ENCODE data around the gene KRTAP10-6.

Gene KRTAP10-6

GRCh38 chr21:44636209-44637017 lies 44.1 kb upstream of the KRTAP10-6 start:
- no peak overlapping the region for H3K4me3 ChIP-seq (ENCODE audit: insufficient read depth in 1 of 2, low read depth in 1 of 2, low read length in 2 of 2)
- H3K4me2 ChIP-seq (ENCODE audit: low read length, poor library complexity, severe bottlenecking) = no peak overlapping the region
- H3K9me3 ChIP-seq (ENCODE audit: control insufficient read depth, low read length) = peaks cover 34% of the 10 kb centered on the region
- no peak overlapping the region for H2AK5ac ChIP-seq (ENCODE audit: low read length, severe bottlenecking)
- WGBS = 78% methylated on average over 14 of the region's 15 CpGs
- no peak overlapping the region for H2BK5ac ChIP-seq (ENCODE audit: low read depth, low read length, poor library complexity, severe bottlenecking)
- H3K14ac ChIP-seq (ENCODE audit: low read length in 2 of 2) = no peak overlapping the region
- no peak overlapping the region for H3K18ac ChIP-seq (ENCODE audit: low read depth in 1 of 2, low read length in 2 of 2)
- no peak overlapping the region for H3K9ac ChIP-seq (ENCODE audit: low read length)
- no peaks in the 10 kb centered on the region for H3K36me3 ChIP-seq (ENCODE audit: control insufficient read depth in 1 of 2, insufficient read depth in 2 of 2, low read depth in 1 of 2, low read length in 2 of 2)
- no peak overlapping the region for H3K4ac ChIP-seq (ENCODE audit: low read depth in 1 of 2, low read length in 2 of 2)
- DNase-seq = no peak
- peaks cover 0 to 14% of the 10 kb centered on the region in 2 experiments for H3K27me3 ChIP-seq (ENCODE audit: control insufficient read depth in 1 of 2, insufficient read depth in 1 of 2, low read length in 2 of 2)
- no peak overlapping the region for H2BK12ac ChIP-seq (ENCODE audit: low read length in 2 of 2)
- no peak overlapping the region for H4K8ac ChIP-seq (ENCODE audit: low read length)
- no peak overlapping the region for H3K27ac ChIP-seq (ENCODE audit: low read length, poor library complexity, severe bottlenecking)
- H4K91ac ChIP-seq (ENCODE audit: low read length) = no peak overlapping the region
- H3K4me1 ChIP-seq (ENCODE audit: control insufficient read depth, insufficient read depth, low read depth, low read length) = no peaks in the 10 kb centered on the region
- H2BK15ac ChIP-seq (ENCODE audit: low read depth, poor library complexity, severe bottlenecking) = no peak overlapping the region
- H2BK120ac ChIP-seq (ENCODE audit: low read depth, low read length) = no peak overlapping the region
- no peaks in the 10 kb centered on the region for H3K79me1 ChIP-seq (replicated peaks; ENCODE audit: low read length, poor library complexity, severe bottlenecking)
- no peak overlapping the region for H3K23ac ChIP-seq (ENCODE audit: low read length in 2 of 2)
- no peak overlapping the region for H2AFZ ChIP-seq (ENCODE audit: low read depth, low read length)

- Histone ChIP-seq H2AFZ (ENCODE audit: low read depth, low read length) (no peak overlapping the region), H2BK12ac (ENCODE audit: low read length in 2 of 2) (no peak overlapping the region), H3K14ac (ENCODE audit: low read length in 2 of 2) (no peak overlapping the region), H3K4ac (ENCODE audit: low read depth in 1 of 2, low read length in 2 of 2) (no peak overlapping the region), H3K36me3 (ENCODE audit: control insufficient read depth in 1 of 2, insufficient read depth in 2 of 2, low read depth in 1 of 2, low read length in 2 of 2) (no peaks in the 10 kb centered on the region), H2BK5ac (ENCODE audit: low read depth, low read length, poor library complexity, severe bottlenecking) (no peak overlapping the region), H3K27me3 (ENCODE audit: control insufficient read depth in 1 of 2, insufficient read depth in 1 of 2, low read length in 2 of 2) (peaks cover 0 to 8% of the 10 kb centered on the region in 2 experiments), H2BK15ac (ENCODE audit: low read depth, poor library complexity, severe bottlenecking) (no peak overlapping the region), H3K9me3 (ENCODE audit: control insufficient read depth, low read length) (peaks cover 28% of the 10 kb centered on the region), H3K9ac (ENCODE audit: low read length) (no peak overlapping the region), H3K18ac (ENCODE audit: low read depth in 1 of 2, low read length in 2 of 2) (no peak overlapping the region), H2BK120ac (ENCODE audit: low read depth, low read length) (no peak overlapping the region), H3K4me2 (ENCODE audit: low read length, poor library complexity, severe bottlenecking) (no peak overlapping the region), H4K91ac (ENCODE audit: low read length) (no peak overlapping the region), H4K8ac (ENCODE audit: low read length) (no peak overlapping the region), H3K4me3 (ENCODE audit: insufficient read depth in 1 of 2, low read depth in 1 of 2, low read length in 2 of 2) (no peak overlapping the region), H2AK5ac (ENCODE audit: low read length, severe bottlenecking) (no peak overlapping the region), H3K23ac (ENCODE audit: low read length in 2 of 2) (no peak overlapping the region), H3K4me1 (ENCODE audit: control insufficient read depth, insufficient read depth, low read depth, low read length) (no peaks in the 10 kb centered on the region), H3K27ac (ENCODE audit: low read length, poor library complexity, severe bottlenecking) (no peak overlapping the region), H3K79me1 (replicated peaks; ENCODE audit: low read length, poor library complexity, severe bottlenecking) (no peaks in the 10 kb centered on the region)
- no peak for DNase-seq
- no CpG with 5 or more reads among the region's 1 CpG for WGBS
Observed at GRCh38 chr21:44632067-44632466, 39.8 kb upstream of the KRTAP10-6 start.

DNA sequence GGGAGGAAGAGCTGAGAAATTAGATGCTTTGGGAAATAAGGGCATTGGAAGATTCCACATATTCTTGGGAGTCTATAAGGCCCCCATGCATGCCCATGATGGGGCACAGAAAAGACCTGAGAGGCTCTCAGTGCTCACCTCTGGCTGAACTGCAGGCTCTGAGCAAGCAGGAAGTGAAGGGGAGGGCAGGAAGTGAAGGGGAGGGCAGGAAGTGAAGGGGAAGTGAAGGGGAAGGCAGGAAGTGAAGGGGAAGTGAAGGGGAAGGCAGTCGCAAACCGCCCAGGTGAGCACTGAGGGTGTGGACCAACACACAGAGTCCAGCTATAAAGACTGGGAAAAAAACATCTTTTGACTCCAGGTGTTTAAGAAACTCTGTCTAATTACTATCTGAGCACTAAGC lies 38.1 kb upstream of the KRTAP10-6 start:
- no peaks in the 10 kb centered on the region for H3K4me1 ChIP-seq (ENCODE audit: control insufficient read depth, insufficient read depth, low read depth, low read length)
- no peak overlapping the region for H2AK5ac ChIP-seq (ENCODE audit: low read length, severe bottlenecking)
- H3K4me2 ChIP-seq (ENCODE audit: low read length, poor library complexity, severe bottlenecking) = no peak overlapping the region
- H4K91ac ChIP-seq (ENCODE audit: low read length) = no peak overlapping the region
- H2BK12ac ChIP-seq (ENCODE audit: low read length in 2 of 2) = no peak overlapping the region
- no peak overlapping the region for H3K4me3 ChIP-seq (ENCODE audit: insufficient read depth in 1 of 2, low read depth in 1 of 2, low read length in 2 of 2)
- H3K14ac ChIP-seq (ENCODE audit: low read length in 2 of 2) = no peak overlapping the region
- H3K4ac ChIP-seq (ENCODE audit: low read depth in 1 of 2, low read length in 2 of 2) = no peak overlapping the region
- no peaks in the 10 kb centered on the region for H3K79me1 ChIP-seq (replicated peaks; ENCODE audit: low read length, poor library complexity, severe bottlenecking)
- H3K23ac ChIP-seq (ENCODE audit: low read length in 2 of 2) = no peak overlapping the region
- no peak overlapping the region for H3K27ac ChIP-seq (ENCODE audit: low read length, poor library complexity, severe bottlenecking)
- H3K27me3 ChIP-seq (ENCODE audit: control insufficient read depth in 1 of 2, insufficient read depth in 1 of 2, low read length in 2 of 2) = no peaks in the 10 kb centered on the region
- peaks cover 35% of the 10 kb centered on the region for H3K9me3 ChIP-seq (ENCODE audit: control insufficient read depth, low read length)
- H4K8ac ChIP-seq (ENCODE audit: low read length) = no peak overlapping the region
- no peak overlapping the region for H2BK120ac ChIP-seq (ENCODE audit: low read depth, low read length)
- H2BK5ac ChIP-seq (ENCODE audit: low read depth, low read length, poor library complexity, severe bottlenecking) = no peak overlapping the region
- H3K9ac ChIP-seq (ENCODE audit: low read length) = no peak overlapping the region
- H2AFZ ChIP-seq (ENCODE audit: low read depth, low read length) = no peak overlapping the region
- no peaks in the 10 kb centered on the region for H3K36me3 ChIP-seq (ENCODE audit: control insufficient read depth in 1 of 2, insufficient read depth in 2 of 2, low read depth in 1 of 2, low read length in 2 of 2)
- no CpG with 5 or more reads among the region's 2 CpGs for WGBS
- H2BK15ac ChIP-seq (ENCODE audit: low read depth, poor library complexity, severe bottlenecking) = no peak overlapping the region
- H3K18ac ChIP-seq (ENCODE audit: low read depth in 1 of 2, low read length in 2 of 2) = no peak overlapping the region
- DNase-seq = no peak

- Histone ChIP-seq H3K27ac (ENCODE audit: low read length, poor library complexity, severe bottlenecking) (no peak overlapping the region), H3K23ac (ENCODE audit: low read length in 2 of 2) (no peak overlapping the region), H3K27me3 (ENCODE audit: control insufficient read depth in 1 of 2, insufficient read depth in 1 of 2, low read length in 2 of 2) (no peaks in the 10 kb centered on the region), H3K79me1 (replicated peaks; ENCODE audit: low read length, poor library complexity, severe bottlenecking) (no peaks in the 10 kb centered on the region), H2AFZ (ENCODE audit: low read depth, low read length) (no peak overlapping the region), H3K14ac (ENCODE audit: low read length in 2 of 2) (no peak overlapping the region), H2BK120ac (ENCODE audit: low read depth, low read length) (no peak overlapping the region), H4K8ac (ENCODE audit: low read length) (no peak overlapping the region), H3K4me3 (ENCODE audit: insufficient read depth in 1 of 2, low read depth in 1 of 2, low read length in 2 of 2) (no peak overlapping the region), H3K18ac (ENCODE audit: low read depth in 1 of 2, low read length in 2 of 2) (no peak overlapping the region), H2AK5ac (ENCODE audit: low read length, severe bottlenecking) (no peak overlapping the region), H3K36me3 (ENCODE audit: control insufficient read depth in 1 of 2, insufficient read depth in 2 of 2, low read depth in 1 of 2, low read length in 2 of 2) (no peaks in the 10 kb centered on the region), H3K4me2 (ENCODE audit: low read length, poor library complexity, severe bottlenecking) (no peak overlapping the region), H2BK12ac (ENCODE audit: low read length in 2 of 2) (no peak overlapping the region), H2BK5ac (ENCODE audit: low read depth, low read length, poor library complexity, severe bottlenecking) (no peak overlapping the region), H3K9me3 (ENCODE audit: control insufficient read depth, low read length) (peaks cover 44% of the 10 kb centered on the region), H4K91ac (ENCODE audit: low read length) (no peak overlapping the region), H2BK15ac (ENCODE audit: low read depth, poor library complexity, severe bottlenecking) (no peak overlapping the region), H3K9ac (ENCODE audit: low read length) (no peak overlapping the region), H3K4ac (ENCODE audit: low read depth in 1 of 2, low read length in 2 of 2) (no peak overlapping the region), H3K4me1 (ENCODE audit: control insufficient read depth, insufficient read depth, low read depth, low read length) (no peaks in the 10 kb centered on the region)
- 74% methylated on average over 16 of the region's 18 CpGs for WGBS
- DNase-seq = no peak
Observed at GRCh38 chr21:44628707-44629391, 36.5 kb upstream of the KRTAP10-6 start.
